ENCODE measurements around the gene NUAK2. TPM values are rescaled to one million over a fixed set of nuclear protein-coding genes. Genes with fewer than 3 reads are reported as not detected.

Gene NUAK2
- total RNA-seq, 4 donors from 2014 or later = 0.42 to 0.86 (median 0.74) TPM

DNA sequence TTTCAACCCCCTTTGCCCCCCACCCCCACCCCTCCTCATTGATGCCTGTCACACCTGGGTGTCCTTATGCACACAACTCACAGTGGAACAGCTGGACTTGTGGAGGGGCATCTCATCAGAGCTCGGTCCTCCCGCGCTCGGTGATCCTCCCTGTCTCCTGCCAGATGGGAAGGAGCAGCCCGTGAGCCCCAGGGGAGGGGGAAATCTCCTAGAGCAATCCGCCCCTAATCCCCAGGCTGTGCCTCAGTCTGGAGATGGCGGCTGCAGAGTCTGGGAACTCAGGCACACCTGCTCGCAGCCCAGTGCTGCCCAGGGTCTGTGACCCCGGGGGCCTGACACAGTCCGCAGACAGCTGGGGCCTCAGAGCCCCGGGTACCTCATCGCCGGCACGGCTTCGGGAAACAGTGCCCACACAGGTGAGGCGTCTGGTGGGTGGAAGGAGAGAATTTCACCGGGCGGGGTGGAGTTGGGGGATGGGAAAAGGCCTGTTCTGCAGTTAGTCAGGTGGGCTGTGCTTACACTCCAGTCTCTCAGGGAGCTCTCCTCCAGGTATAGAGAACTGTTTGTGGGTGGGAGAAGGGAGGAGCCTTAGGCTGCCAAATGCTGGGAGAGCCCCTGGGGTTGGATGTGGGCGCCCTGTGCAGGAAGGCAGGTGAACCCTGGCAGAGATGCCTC, 64.5 kb downstream of the NUAK2 start:
- Histone ChIP-seq H3K27ac (replicated peaks in 1 of 4) (no peak overlapping the region), H3K9me3 (no peaks in the 10 kb centered on the region), H3K4me1 (peaks cover 31 to 48% (median 38%) of the 10 kb centered on the region in 4 donors), H3K4me3 (no peak overlapping the region), H3K27me3 (no peaks in the 10 kb centered on the region), H3K36me3 (no peaks in the 10 kb centered on the region)
- TF ChIP-seq POLR2AphosphoS5 (IDR thresholded peaks at IDR 0.05) (no peak), POLR2A (IDR thresholded peaks at IDR 0.05; ENCODE audit: low read depth) (no peak), EP300 (IDR thresholded peaks at IDR 0.05) (no peak)
- TF ChIP-seq, protein P1, sequence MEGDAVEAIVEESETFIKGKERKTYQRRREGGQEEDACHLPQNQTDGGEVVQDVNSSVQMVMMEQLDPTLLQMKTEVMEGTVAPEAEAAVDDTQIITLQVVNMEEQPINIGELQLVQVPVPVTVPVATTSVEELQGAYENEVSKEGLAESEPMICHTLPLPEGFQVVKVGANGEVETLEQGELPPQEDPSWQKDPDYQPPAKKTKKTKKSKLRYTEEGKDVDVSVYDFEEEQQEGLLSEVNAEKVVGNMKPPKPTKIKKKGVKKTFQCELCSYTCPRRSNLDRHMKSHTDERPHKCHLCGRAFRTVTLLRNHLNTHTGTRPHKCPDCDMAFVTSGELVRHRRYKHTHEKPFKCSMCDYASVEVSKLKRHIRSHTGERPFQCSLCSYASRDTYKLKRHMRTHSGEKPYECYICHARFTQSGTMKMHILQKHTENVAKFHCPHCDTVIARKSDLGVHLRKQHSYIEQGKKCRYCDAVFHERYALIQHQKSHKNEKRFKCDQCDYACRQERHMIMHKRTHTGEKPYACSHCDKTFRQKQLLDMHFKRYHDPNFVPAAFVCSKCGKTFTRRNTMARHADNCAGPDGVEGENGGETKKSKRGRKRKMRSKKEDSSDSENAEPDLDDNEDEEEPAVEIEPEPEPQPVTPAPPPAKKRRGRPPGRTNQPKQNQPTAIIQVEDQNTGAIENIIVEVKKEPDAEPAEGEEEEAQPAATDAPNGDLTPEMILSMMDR (IDR thresholded peaks at IDR 0.05) = no peak
- DNase-seq (ENCODE audit: extremely low spot score) = no peak
- intact Hi-C loops (cut with DNase I) = loop anchor here (5.0 kb wide), 1 partner anchor 270 kb away; no protein-coding TSS in a partner anchor
- 91% methylated on average over 10 of the region's 19 CpGs for WGBS

DNA sequence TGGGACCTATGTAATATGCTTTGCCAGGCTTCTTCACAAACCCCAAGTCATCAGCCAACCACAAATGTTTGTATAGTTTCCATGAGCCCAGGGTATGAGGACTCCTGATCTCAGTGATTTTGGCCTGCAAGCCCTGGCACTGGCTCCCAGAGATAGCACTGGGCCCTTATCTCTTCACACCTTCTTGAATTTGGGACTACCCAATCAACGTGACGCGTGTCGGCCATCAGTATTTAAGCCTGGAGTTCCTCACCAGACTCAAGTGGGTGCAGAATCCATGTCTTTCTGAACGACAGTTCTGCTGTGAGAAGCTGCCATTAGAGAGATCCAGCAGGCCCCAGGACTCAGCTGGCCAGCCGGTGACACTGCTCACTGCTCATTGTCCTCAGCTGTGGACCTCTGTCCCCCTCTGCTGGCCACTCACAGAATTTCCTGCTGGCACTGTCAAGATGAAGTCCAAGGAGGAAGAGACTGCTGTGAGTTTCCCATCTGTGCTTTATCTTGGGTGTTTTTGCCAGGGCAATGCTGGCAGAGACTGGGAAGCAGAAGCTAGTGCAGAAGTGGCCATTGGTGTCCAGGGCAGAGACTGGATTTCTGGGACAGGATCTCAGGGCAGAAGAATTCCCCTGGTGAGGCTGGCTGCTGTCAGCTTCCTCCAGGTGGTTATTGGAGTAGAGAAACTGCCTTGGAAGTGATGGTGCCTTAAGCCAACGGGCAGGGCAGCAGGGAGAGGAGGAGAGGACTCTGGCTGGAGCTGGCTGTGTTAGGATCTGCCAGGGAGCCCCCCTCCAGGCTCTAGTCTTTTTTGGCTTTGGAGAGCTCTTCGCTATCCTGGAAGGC, 65.4 kb downstream of the NUAK2 start:
- H3K27ac ChIP-seq (replicated peaks in 1 of 4) = no peak overlapping the region
- peak; percentile 98 for DNase-seq (ENCODE audit: extremely low spot score)
- H3K27me3 ChIP-seq = no peaks in the 10 kb centered on the region
- H3K4me3 ChIP-seq = no peak overlapping the region
- intact Hi-C loops (cut with DNase I) = loop anchor here (5.0 kb wide), 1 partner anchor 269 kb away; no protein-coding TSS in a partner anchor
- H3K9me3 ChIP-seq = no peaks in the 10 kb centered on the region
- WGBS = 32% methylated on average over 4 of the region's 8 CpGs
- H3K4me1 ChIP-seq = peaks cover 29 to 48% (median 42%) of the 10 kb centered on the region in 4 donors
- TF ChIP-seq EP300 (IDR thresholded peaks at IDR 0.05) (no peak), POLR2AphosphoS5 (IDR thresholded peaks at IDR 0.05) (peak; percentile 25 to 63)
- TF ChIP-seq, protein P1 (IDR thresholded peaks at IDR 0.05) = peak in 2 of 3 experiments; percentile 94 to 98
- H3K36me3 ChIP-seq = no peaks in the 10 kb centered on the region

Small RNA genes lying within 50 kb of the gene (small RNA-seq; reads per million reads assigned to genes)
- 0 reads per million in 3 donors for gene SNRPGP10

Other genes with a start within 250 kb of the NUAK2 start
- gene TMEM81, start 237.3 kb downstream of the NUAK2 start, total RNA-seq = 1 to 10 TPM in 3 of 4 donors, under 1 TPM in 1; 0.99 to 2.1 (median 1.2) TPM
- gene RBBP5, start 199.8 kb downstream of the NUAK2 start, total RNA-seq = 10 to 100 TPM in 3 of 4 donors, 1 to 10 TPM in 1; 8.6 to 13.3 (median 12.0) TPM
- 10 to 100 TPM; 12.0 to 16.1 (median 13.9) TPM for gene DSTYK, start 110.0 kb downstream of the NUAK2 start, total RNA-seq
- 1 to 10 TPM; 4.1 to 8.2 (median 5.9) TPM for gene TMCC2, start 93.8 kb downstream of the NUAK2 start, total RNA-seq
- 1 to 10 TPM in 2 of 4 donors, under 1 TPM in 2; 0.32 to 2.0 (median 1.2) TPM for gene KLHDC8A, start 35.2 kb upstream of the NUAK2 start, total RNA-seq
- not detected for gene LEMD1, start 100.3 kb upstream of the NUAK2 start, total RNA-seq
- gene BLACAT1, start 134.3 kb upstream of the NUAK2 start, total RNA-seq = not detected
- 10 to 100 TPM in 2 of 4 donors, 1 to 10 TPM in 2; 4.8 to 12.9 (median 9.9) TPM for gene CDK18, start 182.9 kb upstream of the NUAK2 start, total RNA-seq

All from esophagus muscularis mucosa (tissue), 4 donors.